ENCODE results near the gene ASGR1. TPM values are rescaled to one million over a fixed set of nuclear protein-coding genes. Genes with fewer than 3 reads are reported as not detected.
A peak's percentile ranks its signal among the peaks of the same experiment; 100 is the strongest.

Gene ASGR1
- polyA plus RNA-seq, 3 donors: 82.0 to 126 (median 114) TPM

DNA sequence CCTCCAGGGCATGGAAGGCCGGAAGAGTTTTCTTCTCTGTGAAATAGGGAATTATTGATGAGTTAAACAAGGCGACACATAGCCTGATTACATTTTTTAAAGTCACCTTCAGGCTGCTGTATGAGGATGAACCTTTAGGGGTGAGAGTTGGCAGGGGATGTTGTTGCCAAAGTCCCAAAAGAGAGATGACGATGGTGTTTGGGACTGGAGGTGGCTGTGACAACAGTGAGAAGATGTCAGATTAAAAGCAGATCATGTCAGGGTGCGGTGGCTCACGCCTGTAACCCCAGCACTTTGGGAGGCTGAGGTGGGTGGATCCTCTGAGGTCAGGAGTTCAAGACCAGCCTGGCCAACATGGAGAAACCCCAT lies 47.8 kb downstream of the ASGR1 start:
- Histone ChIP-seq H2AFZ (ENCODE audit: insufficient read depth, low read depth, low read length, poor library complexity, severe bottlenecking) (no peak overlapping the region), H3K4me1 (ENCODE audit: control insufficient read depth in 1 of 2, insufficient read depth in 2 of 2, low read length in 2 of 2) (peaks cover 80 to 82% of the 10 kb centered on the region in 2 donors), H3K27ac (ENCODE audit: low read depth in 1 of 2, low read length in 2 of 2) (peak overlapping the region; percentile 100), H3K4me3 (replicated peaks in 1 of 3; ENCODE audit: low read depth in 2 of 3, low read length in 3 of 3) (peak overlapping the region; percentile 38 to 71 (median 49)), H3K36me3 (replicated peaks in 1 of 2; ENCODE audit: control insufficient read depth in 1 of 2, insufficient read depth in 2 of 2, low read length in 2 of 2) (no peaks in the 10 kb centered on the region), H4K20me1 (ENCODE audit: insufficient read depth, low read length) (no peaks in the 10 kb centered on the region), H3K79me2 (ENCODE audit: insufficient read depth, low read length) (no peaks in the 10 kb centered on the region), H3K27me3 (ENCODE audit: control insufficient read depth in 2 of 2, insufficient read depth in 2 of 2, low read length in 2 of 2) (no peaks in the 10 kb centered on the region), H3K4me2 (replicated peaks; ENCODE audit: extremely low read depth, low read length, poor library complexity, severe bottlenecking) (peak overlapping the region; percentile 73), H3K9me3 (replicated peaks in 1 of 2; ENCODE audit: control insufficient read depth in 1 of 2, insufficient read depth in 1 of 2, low read length in 2 of 2) (no peaks in the 10 kb centered on the region), H3K9ac (ENCODE audit: insufficient read depth, low read length, poor library complexity, severe bottlenecking) (peak overlapping the region; percentile 85)
- H3K4me3 Mint-ChIP-seq: peak overlapping the region; percentile 78 to 93
- intact Hi-C loops (cut with micrococcal nuclease): no loop called here
- peak overlapping the region; percentile 99 to 100 (median 100) for H3K27ac Mint-ChIP-seq
- peaks cover 0 to 6% (median 0%) of the 10 kb centered on the region in 3 donors for H3K27me3 Mint-ChIP-seq (ENCODE audit: low read depth in 3 of 3)
- WGBS (ENCODE audit: insufficient coverage): 29% methylated on average over 2 of the region's 5 CpGs
- TF ChIP-seq, protein P1, sequence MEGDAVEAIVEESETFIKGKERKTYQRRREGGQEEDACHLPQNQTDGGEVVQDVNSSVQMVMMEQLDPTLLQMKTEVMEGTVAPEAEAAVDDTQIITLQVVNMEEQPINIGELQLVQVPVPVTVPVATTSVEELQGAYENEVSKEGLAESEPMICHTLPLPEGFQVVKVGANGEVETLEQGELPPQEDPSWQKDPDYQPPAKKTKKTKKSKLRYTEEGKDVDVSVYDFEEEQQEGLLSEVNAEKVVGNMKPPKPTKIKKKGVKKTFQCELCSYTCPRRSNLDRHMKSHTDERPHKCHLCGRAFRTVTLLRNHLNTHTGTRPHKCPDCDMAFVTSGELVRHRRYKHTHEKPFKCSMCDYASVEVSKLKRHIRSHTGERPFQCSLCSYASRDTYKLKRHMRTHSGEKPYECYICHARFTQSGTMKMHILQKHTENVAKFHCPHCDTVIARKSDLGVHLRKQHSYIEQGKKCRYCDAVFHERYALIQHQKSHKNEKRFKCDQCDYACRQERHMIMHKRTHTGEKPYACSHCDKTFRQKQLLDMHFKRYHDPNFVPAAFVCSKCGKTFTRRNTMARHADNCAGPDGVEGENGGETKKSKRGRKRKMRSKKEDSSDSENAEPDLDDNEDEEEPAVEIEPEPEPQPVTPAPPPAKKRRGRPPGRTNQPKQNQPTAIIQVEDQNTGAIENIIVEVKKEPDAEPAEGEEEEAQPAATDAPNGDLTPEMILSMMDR (IDR thresholded peaks at IDR 0.05): no peak
- H3K4me1 Mint-ChIP-seq: peaks cover 76% of the 10 kb centered on the region
- H3K36me3 Mint-ChIP-seq: no peaks in the 10 kb centered on the region
- DNase-seq: peak; percentile 43 to 69 (median 54)
- peaks cover 0 to 3% (median 0%) of the 10 kb centered on the region in 7 donors for H3K9me3 Mint-ChIP-seq

DNA sequence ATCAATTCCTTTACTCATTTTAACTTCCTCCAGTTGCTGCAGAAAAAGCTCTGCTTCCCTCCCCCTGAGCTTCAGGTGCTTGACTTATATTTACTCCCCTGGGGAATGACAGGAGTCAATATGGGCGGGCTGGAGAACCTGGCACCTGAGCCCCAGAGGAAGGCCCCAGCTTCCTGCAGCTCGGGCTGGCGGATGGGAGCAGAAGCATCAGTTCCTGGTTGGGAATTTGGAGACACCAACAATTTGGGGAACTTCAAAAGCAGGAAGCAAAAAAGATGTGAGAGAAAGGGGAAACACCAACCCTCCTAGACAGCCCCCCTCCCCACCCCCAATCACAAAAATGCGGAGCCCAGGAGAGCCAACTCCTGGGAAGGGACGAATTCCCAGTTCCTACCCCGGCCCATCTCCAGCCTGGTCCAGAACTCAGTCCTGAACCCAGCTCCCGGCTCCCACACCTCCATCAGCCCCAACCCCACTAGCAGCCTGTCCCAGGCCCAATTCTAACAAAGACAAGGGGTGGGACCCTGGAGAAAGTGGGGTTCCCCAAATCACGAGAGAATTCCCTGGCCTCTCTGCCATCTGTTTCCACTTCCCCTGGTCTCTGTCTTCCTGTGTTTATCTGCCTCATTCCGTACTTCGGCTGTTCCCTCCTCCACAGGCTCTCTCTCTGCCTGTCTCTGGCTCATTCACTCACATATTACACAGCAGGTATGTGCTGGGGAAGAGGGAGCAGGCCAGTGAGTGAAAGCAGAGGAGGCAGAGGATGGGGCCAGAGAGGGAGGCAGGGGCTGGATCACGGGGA lies 48.3 kb downstream of the ASGR1 start:
- no peaks in the 10 kb centered on the region for H3K79me2 ChIP-seq (ENCODE audit: insufficient read depth, low read length)
- Mint-ChIP-seq H3K9me3 (no peaks in the 10 kb centered on the region), H3K27ac (peak overlapping the region; percentile 99 to 100 (median 100)), H3K36me3 (no peaks in the 10 kb centered on the region), H3K27me3 (ENCODE audit: low read depth in 3 of 3) (peaks cover 0 to 6% (median 0%) of the 10 kb centered on the region in 3 donors), H3K4me3 (peak overlapping the region; percentile 78 to 93), H3K4me1 (peaks cover 73% of the 10 kb centered on the region)
- peak overlapping the region; percentile 38 to 71 (median 49) for H3K4me3 ChIP-seq (replicated peaks in 1 of 3; ENCODE audit: low read depth in 2 of 3, low read length in 3 of 3)
- peaks cover 74 to 76% of the 10 kb centered on the region in 2 donors for H3K4me1 ChIP-seq (ENCODE audit: control insufficient read depth in 1 of 2, insufficient read depth in 2 of 2, low read length in 2 of 2)
- H3K27me3 ChIP-seq (ENCODE audit: control insufficient read depth in 2 of 2, insufficient read depth in 2 of 2, low read length in 2 of 2): no peaks in the 10 kb centered on the region
- H3K9ac ChIP-seq (ENCODE audit: insufficient read depth, low read length, poor library complexity, severe bottlenecking): peak overlapping the region; percentile 85
- H4K20me1 ChIP-seq (ENCODE audit: insufficient read depth, low read length): no peaks in the 10 kb centered on the region
- 0% methylated on average over 3 of the region's 11 CpGs for WGBS (ENCODE audit: insufficient coverage)
- H3K9me3 ChIP-seq (replicated peaks in 1 of 2; ENCODE audit: control insufficient read depth in 1 of 2, insufficient read depth in 1 of 2, low read length in 2 of 2): no peaks in the 10 kb centered on the region
- peak; percentile 59 to 91 (median 81) for DNase-seq
- H3K36me3 ChIP-seq (replicated peaks in 1 of 2; ENCODE audit: control insufficient read depth in 1 of 2, insufficient read depth in 2 of 2, low read length in 2 of 2): no peaks in the 10 kb centered on the region
- H3K4me2 ChIP-seq (replicated peaks; ENCODE audit: extremely low read depth, low read length, poor library complexity, severe bottlenecking): peak overlapping the region; percentile 73
- intact Hi-C loops (cut with micrococcal nuclease): no loop called here
- TF ChIP-seq, protein P1 (IDR thresholded peaks at IDR 0.05): no peak
- peak overlapping the region; percentile 100 for H3K27ac ChIP-seq (ENCODE audit: low read depth in 1 of 2, low read length in 2 of 2)
- H2AFZ ChIP-seq (ENCODE audit: insufficient read depth, low read depth, low read length, poor library complexity, severe bottlenecking): no peak overlapping the region
